ENCODE results near the gene N4BP2L1.

N4BP2L1 gene

GRCh38 chr13:32403108-32403507 lies 24.8 kb downstream of the N4BP2L1 start:
- DNase-seq (ENCODE audit: low read depth) = no peak
- TF ChIP-seq MAX (IDR thresholded peaks at IDR 0.05; ENCODE audit: low read depth, low read length) (no peak), CTCF (IDR thresholded peaks at IDR 0.05; ENCODE audit: low read depth, low read length) (no peak), POLR2A (IDR thresholded peaks at IDR 0.05; ENCODE audit: extremely low read depth, insufficient read length) (no peak), MYC (IDR thresholded peaks at IDR 0.05; ENCODE audit: low read depth, low read length) (no peak)
- no peak overlapping the region for H3K4me3 ChIP-seq (ENCODE audit: low read depth, low read length)

GRCh38 chr13:32391101-32391619 lies 36.8 kb downstream of the N4BP2L1 start:
- TF ChIP-seq MAX (IDR thresholded peaks at IDR 0.05; ENCODE audit: low read depth, low read length) (no peak), CTCF (IDR thresholded peaks at IDR 0.05; ENCODE audit: low read depth, low read length) (no peak), MYC (IDR thresholded peaks at IDR 0.05; ENCODE audit: low read depth, low read length) (no peak), POLR2A (IDR thresholded peaks at IDR 0.05; ENCODE audit: extremely low read depth, insufficient read length) (no peak)
- DNase-seq (ENCODE audit: low read depth) = peak; percentile 39

GRCh38 chr13:32390484-32390883 lies 37.4 kb downstream of the N4BP2L1 start:
- DNase-seq (ENCODE audit: low read depth) = no peak
- no peak for TF ChIP-seq MYC (IDR thresholded peaks at IDR 0.05; ENCODE audit: low read depth, low read length)
- no peak for TF ChIP-seq CTCF (IDR thresholded peaks at IDR 0.05; ENCODE audit: low read depth, low read length)
- TF ChIP-seq MAX (IDR thresholded peaks at IDR 0.05; ENCODE audit: low read depth, low read length) = no peak
- no peak for TF ChIP-seq POLR2A (IDR thresholded peaks at IDR 0.05; ENCODE audit: extremely low read depth, insufficient read length)
- H3K4me3 ChIP-seq (ENCODE audit: low read depth, low read length) = no peak overlapping the region

More at GRCh38 chr13:32391101-32391619, 36.8 kb downstream of the N4BP2L1 start:
- H3K4me3 ChIP-seq (ENCODE audit: low read depth, low read length) = no peak overlapping the region

GRCh38 chr13:32390048-32390447 lies 37.9 kb downstream of the N4BP2L1 start:
- no peak for DNase-seq (ENCODE audit: low read depth)
- H3K4me3 ChIP-seq (ENCODE audit: low read depth, low read length) = no peak overlapping the region
- no peak for TF ChIP-seq MYC (IDR thresholded peaks at IDR 0.05; ENCODE audit: low read depth, low read length)
- TF ChIP-seq POLR2A (IDR thresholded peaks at IDR 0.05; ENCODE audit: extremely low read depth, insufficient read length) = no peak
- no peak for TF ChIP-seq MAX (IDR thresholded peaks at IDR 0.05; ENCODE audit: low read depth, low read length)
- TF ChIP-seq CTCF (IDR thresholded peaks at IDR 0.05; ENCODE audit: low read depth, low read length) = no peak

GRCh38 chr13:32385410-32385809 lies 42.5 kb downstream of the N4BP2L1 start:
- TF ChIP-seq MYC (IDR thresholded peaks at IDR 0.05; ENCODE audit: low read depth, low read length) (no peak), POLR2A (IDR thresholded peaks at IDR 0.05; ENCODE audit: extremely low read depth, insufficient read length) (no peak), MAX (IDR thresholded peaks at IDR 0.05; ENCODE audit: low read depth, low read length) (no peak), CTCF (IDR thresholded peaks at IDR 0.05; ENCODE audit: low read depth, low read length) (no peak)
- H3K4me3 ChIP-seq (ENCODE audit: low read depth, low read length) = no peak overlapping the region
- DNase-seq (ENCODE audit: low read depth) = no peak
